ENCODE measurements around the gene AZGP1. TPM values are rescaled to one million over a fixed set of nuclear protein-coding genes. Genes with fewer than 3 reads are reported as not detected.
"Not testable (repeated sequence)": the region's sequence is repeated elsewhere in the genome, so short reads cannot be mapped to it uniquely, and the experiment has no call there.

The AZGP1 gene
- total RNA-seq, 2 donors from 2014 or later = not detected

DNA sequence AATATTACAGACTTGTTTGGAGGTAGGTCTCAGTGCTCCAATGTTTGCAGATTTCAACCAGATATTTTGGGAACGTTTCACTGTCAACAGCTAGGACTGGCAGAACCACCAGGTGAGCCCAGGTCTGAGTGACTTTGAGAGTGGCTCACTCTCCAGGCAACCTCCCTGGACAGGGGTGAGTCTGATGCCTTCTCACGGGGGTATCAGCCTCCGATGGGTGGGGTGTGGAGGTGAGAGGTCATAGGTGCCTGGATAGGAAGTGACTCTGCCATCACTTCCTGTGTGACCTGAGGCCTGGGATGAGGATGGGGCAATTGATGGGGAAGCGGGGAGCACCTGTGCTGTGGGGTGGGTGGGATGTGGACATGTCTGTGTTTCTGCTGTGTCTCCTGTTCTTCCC lies 4.6 kb downstream of the AZGP1 start:
- no peak overlapping the region for H3K4me3 ChIP-seq (ENCODE audit: low read length)
- Mint-ChIP-seq H3K4me1 (no peaks in the 10 kb centered on the region), H3K4me3 (no peak overlapping the region), H3K9me3 (no peaks in the 10 kb centered on the region), H3K27ac (no peak overlapping the region), H3K36me3 (ENCODE audit: low read depth) (no peaks in the 10 kb centered on the region), H3K27me3 (ENCODE audit: insufficient read depth) (peaks cover 12% of the 10 kb centered on the region)
- TF ChIP-seq, protein P1, sequence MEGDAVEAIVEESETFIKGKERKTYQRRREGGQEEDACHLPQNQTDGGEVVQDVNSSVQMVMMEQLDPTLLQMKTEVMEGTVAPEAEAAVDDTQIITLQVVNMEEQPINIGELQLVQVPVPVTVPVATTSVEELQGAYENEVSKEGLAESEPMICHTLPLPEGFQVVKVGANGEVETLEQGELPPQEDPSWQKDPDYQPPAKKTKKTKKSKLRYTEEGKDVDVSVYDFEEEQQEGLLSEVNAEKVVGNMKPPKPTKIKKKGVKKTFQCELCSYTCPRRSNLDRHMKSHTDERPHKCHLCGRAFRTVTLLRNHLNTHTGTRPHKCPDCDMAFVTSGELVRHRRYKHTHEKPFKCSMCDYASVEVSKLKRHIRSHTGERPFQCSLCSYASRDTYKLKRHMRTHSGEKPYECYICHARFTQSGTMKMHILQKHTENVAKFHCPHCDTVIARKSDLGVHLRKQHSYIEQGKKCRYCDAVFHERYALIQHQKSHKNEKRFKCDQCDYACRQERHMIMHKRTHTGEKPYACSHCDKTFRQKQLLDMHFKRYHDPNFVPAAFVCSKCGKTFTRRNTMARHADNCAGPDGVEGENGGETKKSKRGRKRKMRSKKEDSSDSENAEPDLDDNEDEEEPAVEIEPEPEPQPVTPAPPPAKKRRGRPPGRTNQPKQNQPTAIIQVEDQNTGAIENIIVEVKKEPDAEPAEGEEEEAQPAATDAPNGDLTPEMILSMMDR (conservative IDR thresholded peaks at IDR 0.05) = no peak
- no peaks in the 10 kb centered on the region for H3K27me3 ChIP-seq (ENCODE audit: control insufficient read depth, insufficient read depth, low read length, poor library complexity, severe bottlenecking)
- no peaks in the 10 kb centered on the region for H3K9me3 ChIP-seq (ENCODE audit: control insufficient read depth, low read length)
- 86 to 89% methylated on average over 2 to 4 of the region's 4 CpGs for WGBS, 2 experiments (ENCODE audit: insufficient coverage in 1 of 2, insufficient read length in 1 of 2)
- no peaks in the 10 kb centered on the region for H3K4me1 ChIP-seq (ENCODE audit: control insufficient read depth, insufficient read depth, low read length)
- no peaks in the 10 kb centered on the region for H3K36me3 ChIP-seq (ENCODE audit: control insufficient read depth, insufficient read depth, low read length)
- DNase-seq = no peak
- H3K9ac ChIP-seq (ENCODE audit: extremely low read depth, low read length, poor library complexity, severe bottlenecking) = no peak overlapping the region
- no peak overlapping the region for H3K27ac ChIP-seq (ENCODE audit: low read depth, low read length)

GRCh38 chr7:99969813-99970212 lies 6.0 kb downstream of the AZGP1 start:
- H3K4me1 Mint-ChIP-seq; H3K4me3 Mint-ChIP-seq; DNase-seq; H3K36me3 Mint-ChIP-seq (ENCODE audit: low read depth); H3K4me3 ChIP-seq (ENCODE audit: low read length); H3K9me3 Mint-ChIP-seq; H3K9me3 ChIP-seq (ENCODE audit: control insufficient read depth, low read length); H3K27me3 ChIP-seq (ENCODE audit: control insufficient read depth, insufficient read depth, low read length, poor library complexity, severe bottlenecking); H3K4me1 ChIP-seq (ENCODE audit: control insufficient read depth, insufficient read depth, low read length); H3K9ac ChIP-seq (ENCODE audit: extremely low read depth, low read length, poor library complexity, severe bottlenecking); H3K27ac ChIP-seq (ENCODE audit: low read depth, low read length); H3K27ac Mint-ChIP-seq; H3K27me3 Mint-ChIP-seq (ENCODE audit: insufficient read depth); H3K36me3 ChIP-seq (ENCODE audit: control insufficient read depth, insufficient read depth, low read length): not testable (repeated sequence)
- 44% methylated on average over 1 of the region's 1 CpG; no CpG with 5 or more reads in 1 of the 2 experiments for WGBS, 2 experiments (ENCODE audit: insufficient coverage in 1 of 2, insufficient read length in 1 of 2)

DNA sequence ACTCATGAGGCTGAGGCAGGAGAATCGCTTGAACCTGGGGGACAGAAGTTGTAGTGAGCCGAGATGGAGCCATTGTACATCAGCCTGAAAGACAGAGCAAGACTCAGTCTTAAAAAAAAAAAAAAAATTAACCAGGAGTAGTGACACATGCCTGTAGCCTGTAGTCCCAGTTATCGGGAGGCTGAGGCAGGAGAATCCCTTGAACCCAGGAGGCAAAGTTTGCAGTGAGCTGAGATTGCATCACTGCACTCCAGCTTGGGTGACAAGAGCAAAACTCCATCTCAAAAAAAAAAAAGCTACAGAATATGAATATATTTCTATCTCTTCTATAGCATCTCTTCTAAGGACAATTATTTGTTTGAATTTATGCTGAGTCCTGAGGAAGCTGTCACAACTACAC lies 6.5 kb downstream of the AZGP1 start:
- no peak overlapping the region for H3K4me3 Mint-ChIP-seq
- Histone ChIP-seq H3K36me3 (ENCODE audit: control insufficient read depth, insufficient read depth, low read length) (no peaks in the 10 kb centered on the region), H3K9me3 (ENCODE audit: control insufficient read depth, low read length) (no peaks in the 10 kb centered on the region), H3K9ac (ENCODE audit: extremely low read depth, low read length, poor library complexity, severe bottlenecking) (no peak overlapping the region), H3K27ac (ENCODE audit: low read depth, low read length) (no peak overlapping the region), H3K4me3 (ENCODE audit: low read length) (no peak overlapping the region), H3K4me1 (ENCODE audit: control insufficient read depth, insufficient read depth, low read length) (no peaks in the 10 kb centered on the region), H3K27me3 (ENCODE audit: control insufficient read depth, insufficient read depth, low read length, poor library complexity, severe bottlenecking) (peaks cover 7% of the 10 kb centered on the region)
- H3K27ac Mint-ChIP-seq = no peak overlapping the region
- no peaks in the 10 kb centered on the region for H3K36me3 Mint-ChIP-seq (ENCODE audit: low read depth)
- 82 to 88% methylated on average over 2 to 3 of the region's 3 CpGs for WGBS, 2 experiments (ENCODE audit: insufficient coverage in 1 of 2, insufficient read length in 1 of 2)
- H3K9me3 Mint-ChIP-seq = no peaks in the 10 kb centered on the region
- no peak for DNase-seq
- H3K27me3 Mint-ChIP-seq (ENCODE audit: insufficient read depth) = peaks cover 14% of the 10 kb centered on the region
- H3K4me1 Mint-ChIP-seq = no peaks in the 10 kb centered on the region
- TF ChIP-seq, protein P1 (conservative IDR thresholded peaks at IDR 0.05) = no peak

GRCh38 chr7:99958564-99959227 lies 17.1 kb downstream of the AZGP1 start:
- Mint-ChIP-seq H3K27me3 (ENCODE audit: insufficient read depth) (peaks cover 46% of the 10 kb centered on the region), H3K4me1 (no peaks in the 10 kb centered on the region), H3K4me3 (no peak overlapping the region), H3K36me3 (ENCODE audit: low read depth) (no peaks in the 10 kb centered on the region), H3K27ac (no peak overlapping the region), H3K9me3 (no peaks in the 10 kb centered on the region)
- no peaks in the 10 kb centered on the region for H3K4me1 ChIP-seq (ENCODE audit: control insufficient read depth, insufficient read depth, low read length)
- 82 to 89% methylated on average over 7 to 9 of the region's 9 CpGs for WGBS, 2 experiments (ENCODE audit: insufficient coverage in 1 of 2, insufficient read length in 1 of 2)
- no peak overlapping the region for H3K9ac ChIP-seq (ENCODE audit: extremely low read depth, low read length, poor library complexity, severe bottlenecking)
- H3K9me3 ChIP-seq (ENCODE audit: control insufficient read depth, low read length) = no peaks in the 10 kb centered on the region
- no peak overlapping the region for H3K27ac ChIP-seq (ENCODE audit: low read depth, low read length)
- no peak for DNase-seq
- TF ChIP-seq, protein P1 (conservative IDR thresholded peaks at IDR 0.05) = no peak
- no peak overlapping the region for H3K4me3 ChIP-seq (ENCODE audit: low read length)
- no peaks in the 10 kb centered on the region for H3K36me3 ChIP-seq (ENCODE audit: control insufficient read depth, insufficient read depth, low read length)
- H3K27me3 ChIP-seq (ENCODE audit: control insufficient read depth, insufficient read depth, low read length, poor library complexity, severe bottlenecking) = peaks cover 60% of the 10 kb centered on the region

Measured in endodermal cell (in vitro differentiated cells).